Measurements from ENCODE around the gene ARHGEF19.
"Not testable (repeated sequence)": the region's sequence is repeated elsewhere in the genome, so short reads cannot be mapped to it uniquely, and the experiment has no call there.

ARHGEF19 gene

GRCh38 chr1:16218674-16219071, 6.2 kb upstream of the ARHGEF19 start:
- DNase-seq = no peak

DNA sequence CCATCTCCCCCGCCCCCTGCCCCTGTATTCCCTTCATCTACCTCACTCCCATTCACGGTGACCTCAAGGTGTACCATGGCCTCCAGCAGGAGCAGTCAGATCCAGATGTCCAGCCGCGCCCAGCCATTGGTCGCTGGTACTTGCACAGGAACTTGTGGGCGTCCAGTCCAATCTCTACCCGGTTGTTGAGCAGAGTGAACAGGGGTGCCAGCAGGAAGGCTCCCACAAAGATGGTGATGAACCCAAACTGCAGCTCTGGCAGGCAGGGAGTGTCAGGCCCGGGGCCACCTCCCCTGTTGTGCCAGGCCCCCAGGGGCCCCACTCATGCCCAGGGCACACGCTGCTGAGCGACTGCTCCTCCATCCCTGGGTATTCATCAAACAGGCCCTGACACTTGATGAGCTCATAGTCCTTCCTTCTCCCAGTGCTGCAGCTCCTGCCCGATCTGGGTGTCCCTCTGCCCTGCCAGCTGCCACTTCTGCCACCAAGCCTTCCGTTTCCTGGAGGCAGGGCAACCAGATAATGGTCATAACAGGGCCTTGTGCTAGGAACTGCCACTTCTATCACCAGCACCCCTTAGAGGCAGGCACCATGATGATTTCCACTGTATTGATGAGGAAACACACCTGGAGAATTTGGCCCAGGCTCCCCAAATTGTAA, 5.7 kb upstream of the ARHGEF19 start:
- DNase-seq = no peak

DNA sequence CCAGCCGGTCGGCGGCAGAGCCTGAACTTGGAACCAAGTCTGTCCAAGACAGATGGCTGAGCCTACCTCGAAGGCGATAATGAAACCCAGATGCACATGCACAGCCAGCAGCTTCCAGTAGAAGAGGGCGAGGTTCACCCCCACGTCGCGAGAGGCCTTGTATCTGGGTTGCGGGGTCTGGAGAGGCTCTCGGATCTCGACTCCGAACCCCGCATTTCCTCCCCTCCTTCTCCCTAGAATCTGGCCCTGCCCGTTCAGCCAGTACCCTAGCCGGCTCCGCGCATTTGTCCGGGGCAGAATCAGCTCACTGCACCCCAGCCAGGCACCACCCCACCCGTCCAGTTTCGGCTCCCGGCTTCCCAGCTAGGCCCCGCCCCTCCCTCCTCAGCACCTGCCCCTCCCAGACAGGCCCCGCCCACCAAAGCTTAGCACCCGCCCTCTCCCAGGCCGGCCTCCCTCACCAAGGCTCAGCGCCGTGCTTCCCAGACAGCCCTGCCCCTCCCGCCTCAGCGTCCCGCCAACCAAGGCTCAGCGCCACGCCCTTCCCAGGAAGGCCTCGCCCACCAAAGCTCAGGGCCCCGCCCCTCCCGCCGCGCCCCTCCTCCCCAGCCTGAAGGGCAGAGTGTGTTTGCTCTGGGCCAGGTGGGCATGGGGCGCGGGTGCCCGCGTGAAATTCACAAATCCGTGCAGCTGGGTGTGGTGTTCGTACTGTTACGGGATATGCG, 4.8 kb upstream of the ARHGEF19 start:
- peak; percentile 99 for DNase-seq

DNA sequence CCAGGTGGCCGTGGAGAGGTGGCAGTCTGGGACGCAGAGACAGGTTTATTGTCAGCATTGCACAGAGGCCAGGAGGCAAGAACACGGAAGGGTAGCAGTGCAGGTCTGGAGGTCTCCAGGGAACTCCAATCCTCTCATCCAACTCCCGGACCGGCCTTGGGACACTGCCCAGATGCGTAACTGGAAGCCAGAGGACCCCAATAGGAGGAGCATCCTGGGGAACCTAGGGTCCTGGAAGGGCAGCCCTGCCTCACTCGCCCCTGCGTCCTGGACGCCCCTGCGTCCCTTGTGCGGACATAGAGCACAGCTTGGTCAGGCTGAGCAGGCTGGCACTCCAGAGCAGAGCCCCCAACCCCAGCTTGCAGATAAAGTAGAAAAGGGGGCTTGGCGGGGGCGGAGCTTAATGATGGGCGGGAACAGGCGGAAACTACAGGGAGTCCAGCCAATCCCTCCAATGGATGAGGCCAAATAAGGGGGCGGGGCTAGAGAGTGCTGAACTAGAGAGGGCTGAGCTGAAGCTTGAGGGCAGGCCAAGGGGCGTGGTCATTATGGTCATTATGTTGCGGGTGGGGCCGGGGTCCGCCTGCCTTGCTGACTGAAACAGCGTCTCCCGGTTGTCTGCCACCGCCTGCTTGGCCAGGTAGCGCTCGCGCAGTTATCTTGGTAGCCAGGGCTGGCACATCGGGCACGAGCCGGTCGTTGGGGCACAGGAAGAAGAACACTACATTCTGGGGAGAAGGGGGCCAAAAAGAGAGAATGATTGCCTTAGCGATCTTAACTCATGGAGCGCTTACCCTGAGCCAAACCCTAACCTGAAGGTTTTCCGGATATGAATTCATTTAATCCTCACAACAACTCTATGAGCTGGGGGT, 3.7 kb upstream of the ARHGEF19 start:
- peak; percentile 98 for DNase-seq

DNA sequence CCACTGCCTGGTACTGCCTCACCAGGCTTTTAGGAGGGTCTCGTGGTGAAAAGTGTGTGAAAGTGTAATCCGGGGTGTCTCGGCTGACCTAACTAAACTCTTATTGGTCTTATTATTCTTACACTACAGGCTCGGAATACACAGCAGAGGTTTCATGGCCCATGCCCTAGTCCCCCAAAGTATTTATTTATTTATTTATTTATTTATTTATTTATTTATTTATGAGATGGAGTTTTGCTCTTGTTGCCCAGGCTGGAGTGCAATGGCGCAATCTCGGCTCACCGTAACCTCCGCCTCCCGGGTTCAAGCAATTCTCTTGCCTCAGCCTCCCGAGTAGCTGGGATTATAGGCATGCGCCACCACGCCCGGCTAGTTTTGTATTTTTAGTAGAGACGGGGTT, 2.8 kb upstream of the ARHGEF19 start:
- not testable (repeated sequence) for DNase-seq

DNA sequence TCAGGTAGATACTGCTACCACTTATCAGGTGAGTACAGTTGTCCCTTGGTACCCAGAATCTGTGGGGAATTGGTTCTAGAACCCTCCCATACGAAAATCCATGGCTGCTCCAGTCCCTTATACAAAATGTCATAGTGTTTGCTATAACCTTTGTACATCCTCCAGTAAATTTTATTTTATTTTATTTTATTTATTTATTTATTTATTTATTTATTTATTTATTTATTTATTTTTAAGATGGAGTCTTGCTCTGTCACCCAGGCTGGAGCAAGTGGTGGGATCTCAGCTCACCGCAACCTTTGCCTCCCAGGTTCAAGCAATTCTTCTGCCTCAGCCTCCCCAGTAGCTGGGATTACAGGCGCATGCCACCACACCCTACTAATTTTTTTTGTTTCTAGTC, 1.1 kb upstream of the ARHGEF19 start:
- DNase-seq = not testable (repeated sequence)

DNA sequence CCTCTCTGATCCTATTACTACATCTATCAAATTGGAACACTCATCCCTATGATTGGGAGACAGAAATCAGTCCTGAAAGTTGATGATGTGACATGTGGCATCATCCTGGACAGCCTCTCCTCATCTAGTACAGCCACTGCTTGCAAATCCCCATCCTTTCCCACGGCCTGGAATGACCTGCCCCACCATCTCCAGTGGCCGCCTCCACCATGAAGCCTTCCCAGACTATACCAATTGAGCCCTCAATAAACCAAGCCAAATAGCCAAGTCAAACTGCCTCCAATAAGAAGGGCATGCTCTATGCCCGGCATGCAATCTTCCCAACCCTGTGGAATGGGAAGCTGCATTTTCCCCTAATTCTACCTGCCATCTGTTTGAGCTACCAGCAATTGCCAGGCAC, 561 bp upstream of the ARHGEF19 start:
- no peak for DNase-seq

DNA sequence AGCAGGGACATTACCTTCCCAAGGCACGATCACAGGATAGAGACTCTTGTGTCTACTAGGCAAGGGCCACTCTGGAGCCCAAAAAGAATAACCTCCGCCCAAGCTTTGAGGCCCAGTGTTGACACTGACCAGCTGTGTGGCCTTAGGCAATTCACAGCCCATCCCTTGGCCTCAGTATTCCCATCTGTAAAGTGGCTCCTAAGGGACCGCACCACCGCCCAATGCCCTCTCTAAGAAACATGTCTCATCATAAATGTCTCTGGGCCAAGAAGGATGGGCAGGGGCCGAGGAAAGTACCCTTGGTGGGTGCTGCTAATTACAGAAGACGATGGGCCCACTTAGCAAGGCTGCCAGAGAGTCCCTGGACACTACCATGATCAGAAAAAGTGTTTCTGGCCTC, 628 bp downstream of the ARHGEF19 start:
- no peak for DNase-seq

DNA sequence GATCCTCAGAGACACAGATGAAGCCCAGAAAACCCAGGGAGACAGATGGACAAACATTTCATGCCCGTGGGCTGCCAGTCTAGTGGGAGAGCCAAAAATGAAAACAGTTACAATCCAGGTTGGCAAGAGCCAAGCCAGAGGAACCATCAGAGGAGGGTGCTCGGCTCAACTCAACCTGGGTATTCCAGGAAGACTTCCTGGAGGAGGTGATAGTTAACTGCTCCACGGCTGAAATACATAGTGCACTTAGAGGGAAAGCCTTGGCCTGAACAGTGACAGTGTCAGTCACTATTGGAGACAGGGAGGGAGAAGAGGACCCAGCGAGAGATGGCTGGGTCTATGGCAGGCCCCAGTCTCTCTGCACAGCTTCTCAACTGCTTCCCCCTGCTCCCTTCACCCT, 1.9 kb downstream of the ARHGEF19 start:
- DNase-seq = peak; percentile 50

GRCh38 chr1:16209847-16210407, 2.5 kb downstream of the ARHGEF19 start:
- DNase-seq = no peak

DNA sequence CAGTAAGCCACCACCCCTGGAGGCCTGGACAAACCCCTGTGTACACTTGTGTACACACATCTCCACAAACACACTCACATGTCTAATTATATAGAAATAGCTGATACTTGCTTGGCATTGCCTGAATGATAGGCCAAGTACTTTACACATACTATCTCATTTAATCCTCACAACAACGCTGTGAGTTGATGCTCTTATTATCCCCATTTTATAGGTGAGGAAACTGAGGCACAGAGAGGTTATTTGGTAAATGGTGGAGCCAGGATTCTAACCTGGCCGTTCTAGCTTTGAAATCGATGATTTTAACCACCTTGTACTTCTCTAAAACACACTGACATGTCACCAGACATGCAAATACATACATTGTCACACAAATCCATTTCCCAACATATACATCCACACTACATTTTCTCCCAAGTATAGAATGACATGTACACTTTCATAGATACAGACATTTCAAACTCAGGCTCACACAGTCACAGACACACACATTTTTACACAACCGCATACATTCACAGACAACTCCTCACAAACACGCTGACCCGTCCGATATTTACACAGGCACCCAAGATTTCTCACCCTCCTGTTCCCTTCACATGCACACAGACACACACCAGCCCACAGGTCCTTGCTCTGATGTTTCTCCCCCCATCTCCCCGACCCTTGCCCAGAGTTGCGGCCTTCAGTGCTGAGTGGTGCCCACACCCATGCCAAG, 3.2 kb downstream of the ARHGEF19 start:
- no peak for DNase-seq

- DNase-seq = no peak
Measured at GRCh38 chr1:16208270-16208987, 4.0 kb downstream of the ARHGEF19 start.

GRCh38 chr1:16207318-16208269, 4.9 kb downstream of the ARHGEF19 start:
- peak; percentile 78 for DNase-seq

DNA sequence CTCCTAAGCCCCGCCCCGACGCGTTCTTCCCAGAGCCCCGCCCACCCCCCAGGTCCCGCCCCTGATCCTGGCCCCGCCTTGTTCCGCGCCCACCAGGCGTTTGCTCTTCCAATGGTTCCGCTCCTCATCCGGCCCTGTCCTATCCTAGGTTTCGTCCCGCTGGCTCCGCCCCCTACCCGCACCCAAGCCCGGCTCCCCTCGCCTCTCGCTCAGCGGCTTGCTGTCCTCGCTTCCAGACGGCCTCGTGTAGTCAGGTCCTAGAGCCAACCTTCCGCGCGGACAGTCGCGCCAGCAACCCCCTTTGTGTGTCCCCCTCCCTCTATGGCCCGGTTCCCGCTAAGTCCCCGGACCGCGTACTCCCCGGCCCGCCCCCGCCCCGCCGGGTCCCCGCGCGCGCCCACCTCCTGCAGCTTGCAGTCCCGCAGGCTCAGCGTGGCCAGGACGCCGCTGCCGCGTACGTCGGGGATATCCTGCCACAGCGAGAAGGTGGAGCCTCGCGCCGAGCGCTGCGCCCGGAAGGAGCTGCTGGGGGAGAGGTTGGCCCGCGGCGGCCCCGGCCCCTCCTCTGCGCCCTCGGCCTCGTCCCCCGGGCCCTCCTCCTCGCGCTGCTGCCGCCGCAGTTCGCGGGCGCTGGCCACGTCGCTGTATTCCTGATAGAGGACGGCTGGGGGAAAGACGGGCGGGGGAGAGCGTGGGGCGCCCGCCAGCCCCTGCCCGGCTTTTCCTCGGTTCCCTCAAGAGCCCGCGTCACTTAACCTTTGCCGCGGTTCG, 5.7 kb downstream of the ARHGEF19 start:
- DNase-seq = peak; percentile 99

GRCh38 chr1:16205891-16206546, 6.4 kb downstream of the ARHGEF19 start:
- DNase-seq = no peak

DNA sequence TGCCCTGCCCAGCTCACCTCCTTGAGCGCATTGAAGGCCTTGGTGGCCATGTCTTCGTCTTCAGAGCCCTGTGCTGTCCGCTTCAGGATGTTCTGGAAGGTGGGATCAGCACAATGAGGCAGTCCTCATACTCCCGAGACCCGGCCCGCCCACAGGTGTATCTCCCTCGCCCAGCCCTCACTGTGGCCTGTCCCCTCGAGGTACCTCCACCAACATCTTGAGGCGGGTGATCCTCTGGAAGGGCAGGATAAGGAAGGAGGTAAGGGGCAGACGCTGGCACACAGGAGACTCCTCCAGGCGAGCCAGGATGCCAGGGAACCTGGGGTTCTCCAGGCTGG, 7.1 kb downstream of the ARHGEF19 start:
- no peak for DNase-seq

- DNase-seq = peak; percentile 86
Measured at GRCh38 chr1:16204634-16205333, 7.7 kb downstream of the ARHGEF19 start.

DNA sequence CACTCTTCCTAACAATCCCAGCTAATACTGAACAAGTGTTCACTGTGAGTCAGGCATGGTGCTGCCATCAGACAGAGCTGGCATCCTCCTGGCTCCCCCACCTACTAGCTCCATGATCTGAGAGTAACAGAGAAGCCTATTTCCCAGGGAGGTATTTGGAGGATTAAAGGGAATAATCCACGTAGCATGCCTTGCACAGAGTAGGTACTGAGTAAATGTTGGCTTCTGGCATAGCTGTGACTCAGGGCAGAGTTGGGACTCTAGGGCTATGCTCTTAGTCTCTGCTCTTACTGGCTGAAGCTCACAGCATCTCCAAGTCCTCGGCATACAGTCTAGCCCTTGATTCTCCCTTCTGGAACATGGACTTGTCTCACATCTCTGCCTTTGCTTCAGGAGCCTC, 8.2 kb downstream of the ARHGEF19 start:
- DNase-seq = no peak

GRCh38 chr1:16203550-16203949, 8.9 kb downstream of the ARHGEF19 start:
- DNase-seq = no peak

Measured in islet precursor cell (in vitro differentiated cells).